ENCODE measurements around the gene MARCHF11.

MARCHF11 gene

GRCh38 chr5:16128944-16129343 lies 50.6 kb downstream of the MARCHF11 start:
- DNase-seq, result no peak

- DNase-seq, result no peak
Measured at GRCh38 chr5:16127865-16128544, 51.6 kb downstream of the MARCHF11 start.

- no peak for DNase-seq
Measured at GRCh38 chr5:16120579-16120978, 59.0 kb downstream of the MARCHF11 start.

GRCh38 chr5:16119790-16120189 lies 59.8 kb downstream of the MARCHF11 start:
- DNase-seq, result no peak

- no peak for DNase-seq
Measured at GRCh38 chr5:16115140-16115539, 64.5 kb downstream of the MARCHF11 start.

GRCh38 chr5:16108418-16108817 lies 71.2 kb downstream of the MARCHF11 start:
- no peak for DNase-seq

- DNase-seq, result no peak
Measured at GRCh38 chr5:16104961-16105360, 74.6 kb downstream of the MARCHF11 start.

GRCh38 chr5:16095612-16096011 lies 84.0 kb downstream of the MARCHF11 start:
- no peak for DNase-seq

GRCh38 chr5:16090270-16090669 lies 89.3 kb downstream of the MARCHF11 start:
- DNase-seq, result no peak

- DNase-seq, result no peak
Measured at GRCh38 chr5:16082982-16083381, 96.6 kb downstream of the MARCHF11 start.

- no peak for DNase-seq
Measured at GRCh38 chr5:16082053-16082452, 97.5 kb downstream of the MARCHF11 start.

GRCh38 chr5:16081376-16081955 lies 98.1 kb downstream of the MARCHF11 start:
- DNase-seq, result no peak

- DNase-seq, result no peak
Measured at GRCh38 chr5:16076657-16077056, 102.9 kb downstream of the MARCHF11 start.

GRCh38 chr5:16074358-16074757 lies 105.2 kb downstream of the MARCHF11 start:
- DNase-seq, result no peak

GRCh38 chr5:16072616-16073015 lies 107.0 kb downstream of the MARCHF11 start:
- DNase-seq, result no peak

GRCh38 chr5:16067415-16067814 lies 112.2 kb downstream of the MARCHF11 start:
- no peak for DNase-seq

GRCh38 chr5:16066810-16067209 lies 112.8 kb downstream of the MARCHF11 start:
- DNase-seq, result no peak

GRCh38 chr5:16066320-16066719 lies 113.3 kb downstream of the MARCHF11 start:
- DNase-seq, result no peak

GRCh38 chr5:16065831-16066230 lies 113.8 kb downstream of the MARCHF11 start:
- no peak for DNase-seq

- no peak for DNase-seq
Measured at GRCh38 chr5:16064135-16064893, 115.3 kb downstream of the MARCHF11 start.

GRCh38 chr5:16061163-16061562 lies 118.4 kb downstream of the MARCHF11 start:
- no peak for DNase-seq

GRCh38 chr5:16057277-16057676 lies 122.3 kb downstream of the MARCHF11 start:
- DNase-seq, result no peak

GRCh38 chr5:16051246-16051755 lies 128.3 kb downstream of the MARCHF11 start:
- DNase-seq, result no peak

GRCh38 chr5:16050414-16050813 lies 129.2 kb downstream of the MARCHF11 start:
- no peak for DNase-seq
